Measurements from ENCODE around the gene ZNF735.
A peak's percentile ranks its signal among the peaks of the same experiment; 100 is the strongest.
"Not testable (repeated sequence)": the region's sequence is repeated elsewhere in the genome, so short reads cannot be mapped to it uniquely, and the experiment has no call there.

Gene ZNF735

DNA sequence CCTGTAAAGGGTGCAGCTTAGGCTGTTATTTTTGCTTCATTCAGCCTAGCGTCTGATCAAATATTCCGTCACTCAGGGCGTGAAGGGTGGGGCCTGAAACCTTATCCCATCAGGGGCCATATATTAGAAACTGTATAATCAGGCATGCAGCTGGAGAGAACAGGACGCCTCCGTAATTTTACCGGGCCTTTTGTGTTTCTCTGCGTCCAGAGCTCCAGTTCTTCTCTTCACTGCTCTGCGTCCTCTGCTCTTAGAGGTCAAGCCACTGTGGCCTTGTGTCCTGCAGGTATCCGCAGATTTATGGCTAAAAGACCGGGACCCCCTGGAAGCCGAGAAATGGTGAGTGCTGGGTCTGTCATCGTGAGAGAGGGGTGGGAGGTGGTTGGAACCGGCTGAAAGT lies at the start of gene ZNF735:
Gene ZNF735, plus strand, starts transcription at position 301 of the 400 bp plus-strand sequence. Its CDS starts 0 bp downstream, at position 301.
- DNase-seq = no peak

DNA sequence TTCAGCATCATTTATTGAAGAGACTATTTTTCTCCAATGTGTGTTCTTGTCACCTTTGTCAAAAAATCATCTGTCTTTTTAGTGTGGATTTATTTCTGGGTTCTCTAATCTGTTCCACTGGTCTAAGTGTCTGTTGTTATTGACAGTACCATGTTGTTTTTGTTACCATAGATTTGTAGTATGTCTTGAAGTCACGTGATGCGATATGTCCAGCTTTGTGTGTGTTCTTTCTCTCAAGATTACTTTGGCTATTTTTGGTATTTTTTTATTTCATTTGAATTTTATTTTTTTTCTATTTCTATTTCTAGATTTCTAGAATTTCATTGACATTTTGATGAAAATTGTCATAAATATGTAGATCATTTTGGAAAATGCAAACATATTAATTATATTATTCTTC lies 36.0 kb upstream of the ZNF735 start:
- not testable (repeated sequence) for DNase-seq

DNA sequence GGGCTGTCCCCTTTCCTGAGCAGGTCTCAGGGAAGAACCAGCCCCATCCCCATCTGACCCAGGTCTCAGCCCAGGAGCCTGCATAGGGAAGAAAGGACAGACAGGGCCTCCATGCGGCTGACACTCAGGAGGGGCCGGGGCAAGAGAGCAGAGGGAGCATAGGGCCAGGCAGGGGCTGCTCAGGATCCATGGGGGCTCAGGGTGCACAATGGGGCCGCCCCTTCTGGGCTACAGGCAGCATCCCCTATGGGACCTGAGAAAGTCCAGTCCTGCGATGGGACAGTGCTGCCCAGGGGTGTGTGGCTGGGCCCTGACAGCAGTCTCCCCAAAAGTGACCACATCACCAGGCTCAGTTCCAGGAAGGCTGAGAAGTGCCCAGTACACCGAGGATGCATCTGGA lies 32.7 kb upstream of the ZNF735 start:
- DNase-seq = no peak

DNA sequence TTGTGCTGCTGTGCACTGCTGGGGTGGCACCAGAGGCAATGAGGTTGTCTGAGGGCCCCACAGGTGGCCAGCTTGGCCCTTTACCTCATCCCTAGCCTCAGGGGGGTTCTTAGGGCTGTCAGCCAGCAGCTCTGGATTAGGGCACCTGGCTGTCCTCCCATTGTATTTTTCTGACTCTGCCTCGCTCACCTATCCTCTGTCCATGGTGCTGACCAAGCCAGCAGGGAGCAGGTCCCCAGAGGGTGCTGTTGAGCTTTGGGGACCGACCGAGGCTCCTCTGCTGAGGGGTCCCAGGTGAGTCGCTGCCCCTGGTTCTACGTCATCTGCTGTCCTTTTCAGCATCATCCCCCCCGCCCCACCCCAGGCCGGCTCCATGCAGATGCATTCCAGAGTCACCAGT lies 32.1 kb upstream of the ZNF735 start:
- DNase-seq = no peak

DNA sequence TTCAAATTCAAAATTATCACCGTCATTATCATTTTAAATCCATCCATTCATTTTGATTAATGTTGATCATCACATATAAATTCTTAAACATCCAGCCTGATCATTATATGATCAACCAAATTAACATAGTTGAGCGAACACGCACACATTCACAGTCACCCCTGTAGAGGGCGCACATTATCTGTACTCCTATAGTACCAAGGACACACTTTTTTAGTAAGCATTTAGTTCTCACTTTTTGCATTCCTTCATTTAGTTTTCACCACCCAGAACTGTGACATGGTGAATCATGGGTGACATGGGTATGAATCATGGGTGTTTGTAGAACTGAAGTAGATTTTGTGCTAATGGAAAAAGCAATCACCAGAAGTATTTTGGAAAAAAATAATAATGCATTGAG lies 26.0 kb upstream of the ZNF735 start:
- DNase-seq = peak; percentile 34

GRCh38 chr7:64181586-64181985 lies 25.4 kb upstream of the ZNF735 start:
- DNase-seq = no peak

DNA sequence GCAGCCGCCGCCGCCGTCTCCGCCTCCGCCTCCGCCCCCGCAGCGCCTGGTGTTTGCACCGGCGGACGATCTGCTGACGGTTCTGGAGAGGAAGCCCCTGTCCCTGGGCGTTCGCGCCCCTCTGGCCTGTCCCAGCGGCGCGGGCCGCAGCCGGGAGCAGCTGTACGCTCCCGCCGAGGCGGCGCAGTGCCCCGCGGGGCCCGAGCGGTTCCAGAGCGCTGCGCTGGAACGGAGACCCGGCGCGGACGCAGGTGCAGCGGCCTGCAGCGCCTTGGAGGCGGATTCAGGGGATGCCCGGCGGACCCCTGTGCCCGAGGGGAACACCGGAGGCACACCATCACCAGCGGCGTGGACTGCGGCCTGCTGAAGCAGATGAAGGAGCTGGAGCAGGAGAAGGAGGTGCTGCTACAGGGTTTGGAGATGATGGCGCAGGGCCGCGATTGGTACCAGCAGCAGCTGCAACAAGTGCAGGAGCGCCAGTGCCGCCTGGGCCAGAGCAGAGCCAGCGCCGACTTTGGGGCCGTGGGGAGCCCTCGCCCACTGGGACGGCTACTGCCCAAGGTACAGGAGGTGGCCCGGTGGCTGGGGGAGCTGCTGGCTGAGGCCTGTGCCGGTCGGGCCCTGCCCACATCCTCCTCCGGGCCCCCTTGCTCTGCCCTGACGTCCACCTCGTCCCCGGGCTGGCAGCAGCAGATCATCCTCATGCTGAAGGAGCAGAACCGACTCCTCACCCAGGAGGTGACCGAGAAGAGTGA lies 24.8 kb upstream of the ZNF735 start:
- DNase-seq = no peak

DNA sequence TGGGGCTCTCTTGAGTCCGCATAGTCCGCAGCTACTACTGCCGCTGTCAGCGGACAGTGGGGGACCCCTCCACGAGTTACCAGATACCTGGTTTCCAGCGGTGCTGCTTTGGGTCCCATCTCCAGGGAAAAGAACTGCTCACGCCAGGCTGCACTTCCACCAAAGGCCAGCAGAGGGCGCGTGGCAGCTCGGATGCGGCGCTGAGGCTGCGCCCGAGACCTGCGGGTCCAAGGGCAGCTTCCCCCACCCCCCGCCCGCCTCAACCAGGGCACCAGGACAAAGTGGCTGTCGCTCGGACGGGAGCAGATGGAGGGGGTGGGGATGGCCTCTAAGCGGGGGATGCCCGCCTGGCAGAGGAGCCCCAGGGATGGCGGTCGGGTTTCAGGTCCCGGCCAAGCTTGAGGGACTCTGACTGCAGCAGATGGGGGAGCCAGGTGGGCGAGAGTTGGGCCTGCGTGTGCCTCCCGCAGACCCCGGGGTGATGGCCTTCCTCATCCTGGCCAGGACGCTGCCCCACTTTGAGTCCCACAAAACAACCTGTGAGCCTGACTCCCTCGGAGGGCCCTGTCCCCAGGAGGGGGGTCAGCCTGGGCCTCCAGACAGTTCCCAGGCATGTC lies 23.8 kb upstream of the ZNF735 start:
- DNase-seq = peak; percentile 57

DNA sequence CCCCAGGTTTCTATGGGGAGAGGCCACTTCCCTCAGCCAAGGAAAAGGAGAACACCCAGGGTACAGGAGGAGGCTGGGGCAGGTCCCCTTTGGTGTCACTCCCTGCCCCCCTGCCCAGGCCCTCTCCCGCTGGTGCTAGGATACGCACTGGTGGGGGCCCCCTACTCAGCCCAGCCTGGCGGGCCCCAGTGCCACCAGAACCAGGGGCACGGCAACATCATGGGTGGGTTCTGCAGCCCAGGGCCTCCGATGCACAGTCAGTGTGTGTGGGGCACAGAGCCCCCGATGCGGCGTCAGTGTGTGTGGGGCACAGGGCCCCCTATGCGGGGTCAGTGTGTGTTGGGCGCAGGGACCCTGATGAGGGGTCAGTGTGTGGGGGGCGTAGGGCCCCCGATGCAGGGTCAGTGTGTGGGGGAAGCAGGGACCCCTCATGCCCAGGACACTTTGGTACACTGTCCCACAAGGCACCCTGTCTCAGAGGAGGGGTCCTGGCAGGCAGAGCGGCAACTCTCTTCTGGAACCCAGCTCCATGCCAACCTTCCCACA lies 23.1 kb upstream of the ZNF735 start:
- no peak for DNase-seq

- no peak for DNase-seq
Measured at GRCh38 chr7:64184376-64184775, 22.6 kb upstream of the ZNF735 start.

- no peak for DNase-seq
Measured at GRCh38 chr7:64187408-64187807, 19.6 kb upstream of the ZNF735 start.

DNA sequence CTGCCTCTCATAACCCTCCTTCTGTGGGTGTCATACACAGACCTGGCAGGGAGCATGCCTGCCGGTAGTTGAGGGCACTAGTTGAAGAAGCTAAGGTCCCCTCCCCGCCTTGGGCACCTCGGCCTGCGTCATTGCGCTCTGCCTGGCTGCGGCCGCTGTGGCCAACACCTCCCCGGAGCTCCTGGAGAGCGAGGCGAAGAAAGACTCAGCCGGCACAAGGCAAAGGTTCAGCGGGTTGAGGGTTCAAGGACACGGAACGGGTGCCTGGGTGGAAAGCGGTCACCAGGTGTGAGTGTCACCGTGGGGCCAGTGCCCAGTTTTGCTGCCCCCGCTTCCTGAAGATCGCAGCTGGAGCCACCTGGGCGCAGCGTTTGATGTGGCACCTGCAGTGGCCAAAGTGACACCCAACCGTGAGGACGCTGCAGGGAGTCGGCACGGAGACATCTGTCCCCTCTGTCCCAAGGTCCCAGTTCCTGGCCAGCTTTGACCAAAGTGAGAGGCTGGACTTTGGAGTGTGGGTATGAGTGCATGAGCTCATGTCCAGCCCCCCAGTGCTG lies 14.8 kb upstream of the ZNF735 start:
- no peak for DNase-seq

DNA sequence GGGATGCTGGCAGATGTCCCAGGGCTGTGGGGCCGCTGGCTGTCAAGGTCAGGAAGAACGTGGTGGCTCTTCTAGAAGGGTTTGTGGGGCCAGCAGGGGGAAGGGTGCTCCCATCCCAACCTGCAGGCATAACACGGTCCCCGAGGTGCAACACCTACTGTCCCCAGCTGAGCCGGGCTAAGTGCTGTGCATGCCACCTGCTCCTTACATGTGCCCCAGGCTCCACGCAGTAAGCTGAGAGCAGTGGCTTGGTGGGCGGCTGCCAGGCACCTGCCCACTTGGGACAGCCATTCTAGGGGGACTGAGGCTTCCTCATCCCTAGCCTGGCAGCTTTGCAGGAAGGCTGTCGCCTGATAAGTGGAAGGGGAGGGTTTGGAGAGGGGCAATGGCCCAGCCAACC lies 14.2 kb upstream of the ZNF735 start:
- no peak for DNase-seq

GRCh38 chr7:64219710-64220298 lies 12.8 kb downstream of the ZNF735 start:
- DNase-seq = not testable (repeated sequence)

- DNase-seq = no peak
Measured at GRCh38 chr7:64223366-64223765, 16.4 kb downstream of the ZNF735 start.

GRCh38 chr7:64228174-64228573 lies 21.2 kb downstream of the ZNF735 start, which contains the start of gene ZNF679:
Gene ZNF679, plus strand, starts transcription at chr7:64228474. Its CDS starts 20,644 bp downstream, at chr7:64249118.
- DNase-seq = not testable (repeated sequence)

GRCh38 chr7:64266341-64266919 lies 59.4 kb downstream of the ZNF735 start:
- DNase-seq = no peak

All from activated CD4-positive, alpha-beta T cell treated with anti-CD3 and anti-CD28 coated beads for 48 hours (primary cell).